SU-DHL-6 (cell line): ENCODE results near the gene PDE2A.

Experiments
- CTCF ChIP-seq: fragments of 200-600 bp; sonication (generic); IDR thresholded peaks from one replicate; pipeline ENCODE4 v1.5.1; 2017; ENCODE audit warnings: antibody characterized with exemption, mild to moderate bottlenecking, low read length, moderate library complexity; ENCODE audit not compliant: insufficient read depth, poor library complexity, severe bottlenecking
- EZH2phosphoT487 ChIP-seq: fragments of 200-600 bp; sonication (generic), shearing (Covaris generic); conservative IDR thresholded peaks from 2 replicates; pipeline ENCODE4 v1.6.1; 2018; ENCODE audit warnings: mild to moderate bottlenecking, antibody characterized with exemption, low read length, moderate library complexity, mixed read lengths

DNA sequence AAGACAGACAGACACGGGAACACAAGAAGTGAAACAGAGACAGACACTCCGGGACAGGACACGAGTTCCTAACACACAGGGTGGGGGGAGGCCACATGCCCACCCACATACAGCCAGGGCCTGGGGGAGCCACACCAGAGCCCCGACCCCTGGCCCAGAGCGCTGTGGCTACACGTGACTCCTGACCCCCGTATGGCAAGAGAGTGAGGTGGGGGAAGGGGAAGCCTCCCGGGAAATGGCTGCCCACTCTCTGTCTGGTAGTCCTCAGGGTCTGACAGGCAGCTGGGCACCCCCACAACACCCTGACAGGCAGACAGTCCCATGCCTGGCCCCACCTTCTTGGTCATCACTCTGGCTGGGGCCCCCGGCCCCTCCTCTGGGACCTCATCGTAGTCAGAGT lies 38.6 kb upstream of the PDE2A start:
- no peak for TF ChIP-seq CTCF
- TF ChIP-seq EZH2phosphoT487: no peak
